Vagina (tissue), 2 donors: ENCODE measurements around the gene USP1. TPM values are rescaled to one million over a fixed set of nuclear protein-coding genes. Genes with fewer than 3 reads are reported as not detected.
A peak's percentile ranks its signal among the peaks of the same experiment; 100 is the strongest.

Experiments used
- DNase-seq, 2 donors: peaks; one replicate each; pipeline ENCODE4 v3.0.0-alpha.2; 2017; ENCODE audit errors: extremely low spot score in 2 of 2
- H3K27ac ChIP-seq: fragments of 200-600 bp; sonication (generic); one replicate; pipeline ENCODE4 v1.5.1; 2019
- H3K27me3 ChIP-seq: fragments of 200-600 bp; sonication (generic); one replicate; pipeline ENCODE4 v1.5.1; 2019
- H3K36me3 ChIP-seq, 2 donors: fragments of 200-600 bp; sonication (generic); one replicate each; pipeline ENCODE4 v1.5.1; 2017 to 2019
- H3K4me1 ChIP-seq: fragments of 200-600 bp; sonication (generic); one replicate; pipeline ENCODE4 v1.5.1; 2019
- H3K4me3 ChIP-seq, 2 donors: fragments of 200-600 bp; sonication (generic); 1 replicate in 1 of 2; 2 replicates in 1 of 2; pipeline ENCODE4 v1.5.1; 2016 to 2019
- H3K9me3 ChIP-seq: fragments of 200-600 bp; sonication (generic); one replicate; pipeline ENCODE4 v1.5.1; 2019
- POLR2A ChIP-seq, 2 donors: fragments of 450-650 bp; IDR thresholded peaks; one replicate each; pipeline ENCODE4 v1.6.1; 2017; ENCODE audit warnings: antibody characterized with exemption in 2 of 2, mild to moderate bottlenecking in 2 of 2, moderate library complexity in 2 of 2
- POLR2AphosphoS5 ChIP-seq, 2 donors: sonication (generic); formaldehyde crosslinking; IDR thresholded peaks; one replicate each; pipeline ENCODE4 v1.9.0; 2017; ENCODE audit warnings: antibody characterized with exemption in 2 of 2, mild to moderate bottlenecking in 2 of 2, low read depth in 1 of 2; ENCODE audit not compliant: insufficient read depth in 1 of 2
- intact Hi-C: fragments of 100-400 bp; cut with DNase I; formaldehyde crosslinking; loops from one replicate; pipeline ENCODE4 v1.15.1; 2023
- total RNA-seq: library from RNA; depleted of rRNA; stranded (reverse); fragments of >200 nt; gene quantifications from one replicate; pipeline ENCODE4 v1.2.3, GENCODE V29; 2016
- TF ChIP-seq, protein P1 (sequence below), 3 experiments: fragments of 450-650 bp in 2 of 3; fragments of 200-600 bp in 1 of 3; sonication (generic) in 1 of 3; IDR thresholded peaks; one replicate each; pipeline ENCODE4 v1.5.1; 2017 to 2019; ENCODE audit warnings: antibody characterized with exemption in 3 of 3, mild to moderate bottlenecking in 2 of 3, moderate library complexity in 2 of 3

Gene USP1
- total RNA-seq, 1 donor from 2014 or later: 22.1 TPM

DNA sequence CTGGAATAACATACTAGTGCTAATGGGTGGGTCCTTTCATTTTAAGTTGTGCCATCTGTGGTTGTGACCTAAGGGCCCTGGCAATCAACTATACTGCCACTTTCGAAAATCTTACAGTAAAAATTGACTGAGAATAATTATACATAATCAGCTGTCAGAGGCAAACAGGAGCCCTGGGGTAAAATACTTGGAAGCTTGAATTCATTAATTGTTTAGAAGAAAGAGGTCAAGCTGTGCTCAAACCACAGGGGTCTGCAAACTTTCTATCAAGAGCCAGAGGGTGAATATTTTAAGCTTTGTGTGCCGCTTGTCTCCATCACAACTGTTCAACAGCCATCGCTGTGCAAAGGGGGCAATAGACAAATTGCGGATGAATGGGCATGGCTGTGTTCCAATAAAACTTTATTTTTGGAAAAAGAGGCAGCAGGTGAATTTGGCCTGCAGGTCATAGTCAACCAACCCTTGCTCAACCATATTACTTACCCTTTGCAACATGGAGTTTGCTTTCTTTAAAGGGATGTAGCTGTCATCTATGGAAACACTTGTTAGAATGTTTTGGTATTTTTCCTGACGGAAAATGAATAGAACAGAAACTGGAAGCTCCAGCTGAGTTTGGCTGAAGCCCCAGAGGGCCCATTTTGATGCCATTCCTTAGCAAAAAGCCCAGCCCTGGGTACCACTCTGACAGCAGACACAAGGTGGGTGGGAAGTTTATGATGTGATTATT, 35.7 kb upstream of the USP1 start:
- DNase-seq: no peak
- no peaks in the 10 kb centered on the region for H3K4me1 ChIP-seq
- H3K9me3 ChIP-seq: no peaks in the 10 kb centered on the region
- H3K27ac ChIP-seq: no peak overlapping the region
- no peaks in the 10 kb centered on the region for H3K36me3 ChIP-seq
- no peak for TF ChIP-seq POLR2A (IDR thresholded peaks at IDR 0.05)
- no peak for TF ChIP-seq POLR2AphosphoS5 (IDR thresholded peaks at IDR 0.05; ENCODE audit: insufficient read depth in 1 of 2, low read depth in 1 of 2)
- TF ChIP-seq, protein P1, sequence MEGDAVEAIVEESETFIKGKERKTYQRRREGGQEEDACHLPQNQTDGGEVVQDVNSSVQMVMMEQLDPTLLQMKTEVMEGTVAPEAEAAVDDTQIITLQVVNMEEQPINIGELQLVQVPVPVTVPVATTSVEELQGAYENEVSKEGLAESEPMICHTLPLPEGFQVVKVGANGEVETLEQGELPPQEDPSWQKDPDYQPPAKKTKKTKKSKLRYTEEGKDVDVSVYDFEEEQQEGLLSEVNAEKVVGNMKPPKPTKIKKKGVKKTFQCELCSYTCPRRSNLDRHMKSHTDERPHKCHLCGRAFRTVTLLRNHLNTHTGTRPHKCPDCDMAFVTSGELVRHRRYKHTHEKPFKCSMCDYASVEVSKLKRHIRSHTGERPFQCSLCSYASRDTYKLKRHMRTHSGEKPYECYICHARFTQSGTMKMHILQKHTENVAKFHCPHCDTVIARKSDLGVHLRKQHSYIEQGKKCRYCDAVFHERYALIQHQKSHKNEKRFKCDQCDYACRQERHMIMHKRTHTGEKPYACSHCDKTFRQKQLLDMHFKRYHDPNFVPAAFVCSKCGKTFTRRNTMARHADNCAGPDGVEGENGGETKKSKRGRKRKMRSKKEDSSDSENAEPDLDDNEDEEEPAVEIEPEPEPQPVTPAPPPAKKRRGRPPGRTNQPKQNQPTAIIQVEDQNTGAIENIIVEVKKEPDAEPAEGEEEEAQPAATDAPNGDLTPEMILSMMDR (IDR thresholded peaks at IDR 0.05): no peak
- H3K4me3 ChIP-seq: no peak overlapping the region
- intact Hi-C loops: no loop called here
- no peaks in the 10 kb centered on the region for H3K27me3 ChIP-seq

DNA sequence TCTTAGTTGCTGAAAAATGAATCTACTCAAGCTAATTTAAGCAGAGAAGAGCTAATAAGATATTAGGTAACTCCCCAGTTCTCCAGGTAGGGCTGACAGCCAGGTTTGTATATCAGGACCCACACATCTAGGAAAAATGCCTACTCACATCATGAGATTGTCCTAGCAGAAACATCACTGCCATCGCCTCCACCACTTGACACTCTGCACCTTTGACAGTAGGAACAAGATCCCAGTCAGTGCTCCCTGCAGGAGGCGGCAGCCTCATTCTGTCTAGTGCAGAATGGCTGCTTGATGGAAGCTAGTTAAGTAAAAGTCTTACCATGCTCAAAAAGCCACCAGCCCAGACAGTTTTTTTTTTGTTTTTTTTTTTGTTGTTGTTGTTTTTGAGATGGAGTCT, 31.6 kb upstream of the USP1 start:
- intact Hi-C loops: no loop called here
- Histone ChIP-seq H3K9me3 (no peaks in the 10 kb centered on the region), H3K27ac (no peak overlapping the region), H3K4me1 (no peaks in the 10 kb centered on the region), H3K4me3 (no peak overlapping the region), H3K27me3 (no peaks in the 10 kb centered on the region), H3K36me3 (no peaks in the 10 kb centered on the region)
- DNase-seq: no peak
- TF ChIP-seq POLR2AphosphoS5 (IDR thresholded peaks at IDR 0.05; ENCODE audit: insufficient read depth in 1 of 2, low read depth in 1 of 2) (no peak), POLR2A (IDR thresholded peaks at IDR 0.05) (no peak)
- TF ChIP-seq, protein P1 (IDR thresholded peaks at IDR 0.05): no peak

DNA sequence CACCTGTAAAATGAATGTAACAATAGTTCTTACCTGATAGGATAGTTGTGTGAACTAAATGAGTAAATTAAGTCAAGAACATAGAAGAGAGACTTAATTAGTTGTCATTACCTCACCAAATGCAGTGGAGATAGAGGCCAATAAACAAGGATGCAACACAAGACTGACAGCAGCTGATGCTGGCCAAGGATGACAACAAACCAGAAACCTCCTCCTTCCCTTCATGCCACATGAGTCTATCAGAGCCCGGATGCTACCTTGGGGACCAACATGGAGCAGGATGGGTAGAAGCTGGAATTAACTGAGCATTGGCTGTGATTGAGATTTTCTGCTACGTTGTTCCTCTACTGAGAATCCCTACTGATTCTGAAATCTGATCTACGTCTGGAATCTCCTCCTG, 30.3 kb upstream of the USP1 start:
- TF ChIP-seq POLR2A (IDR thresholded peaks at IDR 0.05) (no peak), POLR2AphosphoS5 (IDR thresholded peaks at IDR 0.05; ENCODE audit: insufficient read depth in 1 of 2, low read depth in 1 of 2) (no peak)
- TF ChIP-seq, protein P1 (IDR thresholded peaks at IDR 0.05): no peak
- no peak for DNase-seq
- no peaks in the 10 kb centered on the region for H3K27me3 ChIP-seq
- H3K4me1 ChIP-seq: no peaks in the 10 kb centered on the region
- no peak overlapping the region for H3K4me3 ChIP-seq
- no peak overlapping the region for H3K27ac ChIP-seq
- no peaks in the 10 kb centered on the region for H3K9me3 ChIP-seq
- no peaks in the 10 kb centered on the region for H3K36me3 ChIP-seq
- intact Hi-C loops: loop anchor here (2.0 kb wide), 1 partner anchor 230 kb away; no protein-coding TSS in a partner anchor

DNA sequence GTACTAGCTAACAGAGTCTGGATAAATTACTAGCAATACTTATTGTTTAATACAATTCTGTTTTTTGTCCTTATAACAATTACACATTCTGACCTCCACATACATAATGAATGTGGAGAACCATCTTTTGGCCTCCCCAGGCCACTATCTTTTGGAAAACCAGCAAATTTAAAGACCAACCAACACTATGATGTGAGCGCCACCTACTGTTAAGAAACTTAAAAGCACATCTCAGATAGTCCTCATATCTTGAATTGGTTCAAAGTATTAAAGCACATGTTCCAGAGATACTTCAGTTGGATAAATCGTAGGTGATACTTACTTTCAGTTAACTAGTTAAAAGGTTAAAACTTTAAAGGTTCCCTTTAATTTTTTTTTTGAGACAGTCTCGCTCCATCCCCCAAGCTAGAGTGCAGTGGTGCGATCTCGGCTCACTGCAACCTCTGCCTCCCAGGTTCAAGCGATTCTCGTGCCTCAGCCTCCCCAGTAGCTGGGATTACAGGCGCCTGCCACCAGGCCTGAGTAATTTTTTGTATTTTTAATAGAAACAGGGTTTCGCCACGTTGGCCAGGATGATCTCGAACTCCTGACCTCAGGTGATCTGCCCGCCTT, 29.3 kb upstream of the USP1 start:
- Histone ChIP-seq H3K36me3 (no peaks in the 10 kb centered on the region), H3K4me1 (no peaks in the 10 kb centered on the region), H3K9me3 (no peaks in the 10 kb centered on the region), H3K27ac (no peak overlapping the region), H3K27me3 (no peaks in the 10 kb centered on the region), H3K4me3 (no peak overlapping the region)
- intact Hi-C loops: loop anchor here (2.0 kb wide), 1 partner anchor 231 kb away; no protein-coding TSS in a partner anchor
- no peak for DNase-seq
- TF ChIP-seq, protein P1 (IDR thresholded peaks at IDR 0.05): peak; percentile 25 to 87 (median 71)
- no peak for TF ChIP-seq POLR2A (IDR thresholded peaks at IDR 0.05)

DNA sequence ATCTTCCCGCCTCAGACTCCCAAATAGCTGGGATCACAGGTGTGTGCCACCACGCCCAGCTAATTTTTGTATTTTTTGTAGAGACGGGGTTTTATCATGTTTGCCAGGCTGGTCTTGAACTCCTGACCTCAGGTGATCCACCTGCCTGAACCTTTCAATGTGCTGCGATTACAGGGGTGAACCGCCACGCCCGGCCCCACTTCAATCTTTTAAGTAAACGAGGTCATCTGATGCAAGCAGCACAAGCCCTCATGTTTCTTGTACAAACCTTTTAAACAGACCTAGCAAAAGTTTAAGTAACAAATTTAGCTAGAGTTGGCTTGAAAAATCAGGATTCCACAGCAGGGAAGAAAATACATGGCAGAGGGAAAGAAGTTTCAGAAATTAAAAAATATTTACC, 21.2 kb upstream of the USP1 start:
- H3K27me3 ChIP-seq: no peaks in the 10 kb centered on the region
- H3K4me3 ChIP-seq: no peak overlapping the region
- no peak overlapping the region for H3K27ac ChIP-seq
- TF ChIP-seq, protein P1 (IDR thresholded peaks at IDR 0.05): no peak
- TF ChIP-seq POLR2AphosphoS5 (IDR thresholded peaks at IDR 0.05; ENCODE audit: insufficient read depth in 1 of 2, low read depth in 1 of 2) (no peak), POLR2A (IDR thresholded peaks at IDR 0.05) (no peak)
- intact Hi-C loops: no loop called here
- no peaks in the 10 kb centered on the region for H3K36me3 ChIP-seq
- no peaks in the 10 kb centered on the region for H3K4me1 ChIP-seq
- H3K9me3 ChIP-seq: no peaks in the 10 kb centered on the region
- DNase-seq: no peak
